Neuronal stem cell (in vitro differentiated cells): Measurements from ENCODE around the gene CAST.

Experiments
- DNase-seq: peaks from one replicate; pipeline ENCODE4 v3.0.0-alpha.2; 2013; ENCODE audit warnings: low spot score
- H2AFZ ChIP-seq: one replicate; pipeline ENCODE4 v1.6.1; 2013; ENCODE audit warnings: mild to moderate bottlenecking, low read length, inconsistent platforms
- H2AK5ac ChIP-seq: 2 replicates; pipeline ENCODE4 v1.6.1; 2013; ENCODE audit warnings: low read depth, mild to moderate bottlenecking, inconsistent platforms, low read length, moderate library complexity, mixed read lengths
- H2BK120ac ChIP-seq: 2 replicates; pipeline ENCODE4 v1.6.1; 2013; ENCODE audit warnings: low read depth, mild to moderate bottlenecking, inconsistent platforms, low read length, moderate library complexity, mixed read lengths
- H2BK12ac ChIP-seq: one replicate; pipeline ENCODE4 v1.6.1; 2013; ENCODE audit warnings: low read length, inconsistent platforms
- H2BK15ac ChIP-seq: 2 replicates; pipeline ENCODE4 v1.6.1; 2013; ENCODE audit warnings: mild to moderate bottlenecking, low read length, inconsistent platforms, mixed read lengths
- H2BK5ac ChIP-seq: one replicate; pipeline ENCODE4 v1.6.1; 2013; ENCODE audit warnings: inconsistent platforms, mild to moderate bottlenecking, low read length, moderate library complexity
- H3K14ac ChIP-seq: one replicate; pipeline ENCODE4 v1.6.1; 2013; ENCODE audit warnings: low read length, inconsistent platforms
- H3K18ac ChIP-seq: 2 replicates; pipeline ENCODE4 v1.6.1; 2013; ENCODE audit warnings: low read length, inconsistent platforms
- H3K23ac ChIP-seq: 2 replicates; pipeline ENCODE4 v1.6.1; 2013; ENCODE audit warnings: low read depth, mild to moderate bottlenecking, mixed read lengths, low read length, inconsistent platforms; ENCODE audit not compliant: poor library complexity
- H3K27ac ChIP-seq: replicated peaks from 3 replicates; pipeline ENCODE4 v1.5.1; 2013; ENCODE audit warnings: low read length, inconsistent platforms
- H3K27me3 ChIP-seq, 3 experiments: 2 replicates each; pipeline ENCODE4 v1.6.1; 2013; ENCODE audit warnings: low read length in 3 of 3, mild to moderate bottlenecking in 2 of 3, inconsistent platforms in 1 of 3, low read depth in 1 of 3, mixed read lengths in 1 of 3, moderate library complexity in 1 of 3; ENCODE audit not compliant: control insufficient read depth in 3 of 3, insufficient read depth in 3 of 3
- H3K36me3 ChIP-seq, 2 donors: replicated peaks in 1 of 2; 2 replicates each; pipeline ENCODE4 v1.6.1; 2013; ENCODE audit warnings: low read length in 2 of 2; ENCODE audit not compliant: control insufficient read depth in 2 of 2, insufficient read depth in 2 of 2
- H3K4ac ChIP-seq: 2 replicates; pipeline ENCODE4 v1.6.1; 2013; ENCODE audit warnings: inconsistent platforms, mild to moderate bottlenecking, low read length, moderate library complexity
- H3K4me1 ChIP-seq, 2 donors: 1 replicate in 1 of 2; 2 replicates in 1 of 2; pipeline ENCODE4 v1.6.1; 2013; ENCODE audit warnings: low read length in 2 of 2, low read depth in 1 of 2; ENCODE audit not compliant: control insufficient read depth in 2 of 2, insufficient read depth in 1 of 2
- H3K4me2 ChIP-seq: one replicate; pipeline ENCODE4 v1.6.1; 2013; ENCODE audit warnings: mild to moderate bottlenecking, low read length, inconsistent platforms; ENCODE audit not compliant: insufficient read depth, poor library complexity, severe bottlenecking
- H3K4me3 ChIP-seq, 2 donors: 2 replicates each; pipeline ENCODE4 v1.5.1; 2013; ENCODE audit warnings: low read length in 2 of 2, mild to moderate bottlenecking in 2 of 2, inconsistent platforms in 1 of 2, moderate library complexity in 1 of 2
- H3K79me1 ChIP-seq: one replicate; pipeline ENCODE4 v1.6.1; 2013; ENCODE audit warnings: low read depth, mild to moderate bottlenecking, inconsistent platforms, low read length, moderate library complexity
- H3K9ac ChIP-seq: one replicate; pipeline ENCODE4 v1.6.1; 2013; ENCODE audit warnings: mild to moderate bottlenecking, low read depth, low read length, inconsistent platforms; ENCODE audit not compliant: poor library complexity
- H3K9me3 ChIP-seq, 2 donors: replicated peaks in 1 of 2; 2 replicates each; pipeline versions ENCODE3 to v1.6.1; 2013; ENCODE audit warnings: low read length in 2 of 2, mild to moderate bottlenecking in 2 of 2, inconsistent platforms in 1 of 2, low read depth in 1 of 2, mixed read lengths in 1 of 2, moderate library complexity in 1 of 2; ENCODE audit not compliant: control insufficient read depth in 2 of 2, insufficient read depth in 1 of 2
- H4K8ac ChIP-seq: one replicate; pipeline ENCODE4 v1.6.1; 2013; ENCODE audit warnings: low read depth, mild to moderate bottlenecking, inconsistent platforms, low read length, moderate library complexity
- H4K91ac ChIP-seq: one replicate; pipeline ENCODE4 v1.6.1; 2013; ENCODE audit warnings: low read length, low read depth, mild to moderate bottlenecking, inconsistent platforms; ENCODE audit not compliant: poor library complexity
- WGBS, 2 donors: extraction: QIAGEN DNeasy Blood & Tissue Kit; methylation state at CpG; one replicate each; pipeline ENCODE4 v1.1.7; 2013; ENCODE audit warnings: missing lambda C conversion rate in 2 of 2, mixed read lengths in 1 of 2; ENCODE audit not compliant: insufficient read length in 2 of 2, insufficient replicate concordance in 1 of 2; ENCODE audit errors: extremely low coverage in 2 of 2; 5-methylcytosine and 5-hydroxymethylcytosine counted together

CAST gene

DNA sequence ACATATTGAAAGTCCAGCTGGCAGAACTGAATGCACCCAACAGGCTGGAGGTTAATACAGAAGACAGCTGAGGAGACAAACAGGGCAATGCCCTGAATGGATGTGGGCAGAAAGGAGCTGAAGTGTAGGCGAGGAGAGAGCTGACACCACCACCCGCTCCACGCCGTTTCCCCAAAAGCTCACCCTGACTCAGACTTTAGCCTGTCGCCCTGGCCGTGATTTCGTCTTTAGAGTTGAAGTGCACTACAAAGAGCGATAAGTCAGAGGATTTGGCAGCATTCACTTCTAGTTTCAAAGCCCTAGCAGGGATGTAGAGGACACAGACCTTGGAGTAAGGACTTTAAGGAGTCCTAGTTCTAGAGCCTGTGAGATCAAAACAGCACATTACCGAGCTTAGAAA, 147.7 kb downstream of the CAST start:
- Histone ChIP-seq H3K36me3 (no peaks in the 10 kb centered on the region), H3K9me3 (no peaks in the 10 kb centered on the region), H3K27ac (no peak overlapping the region), H2AFZ (no peak overlapping the region), H3K4ac (no peak overlapping the region), H2BK120ac (no peak overlapping the region), H4K8ac (no peak overlapping the region), H4K91ac (no peak overlapping the region), H2BK5ac (no peak overlapping the region), H3K4me1 (peaks cover 4 to 6% of the 10 kb centered on the region in 2 donors), H3K79me1 (no peaks in the 10 kb centered on the region), H3K18ac (no peak overlapping the region), H3K4me2 (no peak overlapping the region), H3K4me3 (no peak overlapping the region), H2BK15ac (no peak overlapping the region), H2BK12ac (peak overlapping the region; percentile 75), H2AK5ac (no peak overlapping the region), H3K14ac (no peak overlapping the region), H3K27me3 (no peaks in the 10 kb centered on the region), H3K9ac (no peak overlapping the region), H3K23ac (no peak overlapping the region)
- WGBS, 2 donors, result no CpG with 5 or more reads among the region's 9 CpGs
- no peak for DNase-seq

DNA sequence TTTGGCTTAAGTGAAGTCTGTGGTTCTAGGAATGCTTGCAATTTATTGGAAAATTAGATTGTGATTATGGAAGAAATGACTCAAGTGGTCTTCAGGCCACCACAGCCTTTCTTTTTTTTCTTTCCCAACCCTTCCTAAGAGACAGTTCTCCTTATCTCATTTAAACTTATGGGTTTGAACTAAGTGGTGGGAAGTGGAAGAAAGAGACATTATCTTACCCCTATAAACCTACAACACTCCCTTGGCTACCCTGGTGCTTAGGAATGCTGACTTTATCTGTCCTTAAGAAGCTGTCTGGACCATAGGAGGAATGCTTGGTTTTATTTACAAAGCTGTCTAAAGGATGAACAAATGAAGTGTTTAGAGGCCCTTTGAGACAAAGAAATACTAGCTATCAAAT, 150.7 kb downstream of the CAST start:
- no peak for DNase-seq
- Histone ChIP-seq H3K27me3 (no peaks in the 10 kb centered on the region), H3K18ac (no peak overlapping the region), H2BK15ac (no peak overlapping the region), H3K79me1 (no peaks in the 10 kb centered on the region), H2BK5ac (no peak overlapping the region), H2AFZ (no peak overlapping the region), H2BK120ac (no peak overlapping the region), H2AK5ac (no peak overlapping the region), H2BK12ac (no peak overlapping the region), H3K4me3 (no peak overlapping the region), H3K27ac (no peak overlapping the region), H4K91ac (no peak overlapping the region), H3K4ac (no peak overlapping the region), H3K9ac (no peak overlapping the region), H3K23ac (no peak overlapping the region), H3K36me3 (no peaks in the 10 kb centered on the region), H3K4me2 (no peak overlapping the region), H3K14ac (no peak overlapping the region), H4K8ac (no peak overlapping the region), H3K9me3 (no peaks in the 10 kb centered on the region), H3K4me1 (peaks cover 0 to 4% of the 10 kb centered on the region in 2 donors)

DNA sequence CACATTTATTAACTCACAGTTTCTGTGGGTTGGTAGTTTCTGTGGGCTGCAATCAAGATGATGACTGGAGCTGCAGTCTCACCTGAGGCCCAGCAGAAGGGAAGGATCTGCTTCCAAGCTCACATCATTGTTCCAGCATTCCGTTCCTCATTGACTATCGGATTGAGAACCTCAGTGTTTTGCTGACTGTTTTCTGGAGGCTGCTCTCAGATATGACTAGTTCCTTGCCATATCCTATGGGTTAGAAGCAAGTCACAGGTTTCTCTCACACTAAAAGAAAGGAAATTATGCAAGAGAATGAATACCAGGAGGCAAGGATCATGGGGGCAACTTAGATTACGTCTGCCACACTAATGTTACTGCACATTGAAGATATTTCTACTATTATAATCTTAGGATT, 151.9 kb downstream of the CAST start:
- no CpG with 5 or more reads among the region's 3 CpGs for WGBS, 2 donors

GRCh38 chr5:96816411-96816939, 154.3 kb downstream of the CAST start:
- DNase-seq, result no peak
- H3K23ac ChIP-seq, result no peak overlapping the region
- H2BK12ac ChIP-seq, result no peak overlapping the region
- peaks cover 0 to 6% of the 10 kb centered on the region in 2 donors for H3K4me1 ChIP-seq
- no peak overlapping the region for H3K18ac ChIP-seq
- no CpG with 5 or more reads among the region's 6 CpGs for WGBS, 2 donors
- no peak overlapping the region for H3K4me2 ChIP-seq
- no peak overlapping the region for H3K9ac ChIP-seq
- no peak overlapping the region for H4K8ac ChIP-seq
- no peak overlapping the region for H3K4ac ChIP-seq
- H3K27ac ChIP-seq, result no peak overlapping the region
- peak overlapping the region; percentile 26 for H2AFZ ChIP-seq
- H3K27me3 ChIP-seq, result no peaks in the 10 kb centered on the region
- H2BK15ac ChIP-seq, result no peak overlapping the region
- H3K36me3 ChIP-seq, result no peaks in the 10 kb centered on the region
- no peak overlapping the region for H2BK120ac ChIP-seq
- no peak overlapping the region for H2BK5ac ChIP-seq
- H3K14ac ChIP-seq, result no peak overlapping the region
- no peaks in the 10 kb centered on the region for H3K9me3 ChIP-seq
- H2AK5ac ChIP-seq, result no peak overlapping the region
- no peak overlapping the region for H4K91ac ChIP-seq
- no peaks in the 10 kb centered on the region for H3K79me1 ChIP-seq
- no peak overlapping the region for H3K4me3 ChIP-seq

More for the DNA sequence above, 151.9 kb downstream of the CAST start:
- Histone ChIP-seq H3K9ac (no peak overlapping the region), H3K4me2 (no peak overlapping the region), H3K4ac (no peak overlapping the region), H2BK12ac (no peak overlapping the region), H3K27me3 (no peaks in the 10 kb centered on the region), H2BK5ac (no peak overlapping the region), H2BK15ac (no peak overlapping the region), H2AK5ac (no peak overlapping the region), H3K36me3 (no peaks in the 10 kb centered on the region), H2AFZ (no peak overlapping the region), H3K23ac (no peak overlapping the region), H3K14ac (no peak overlapping the region), H2BK120ac (no peak overlapping the region), H4K91ac (no peak overlapping the region), H3K9me3 (no peaks in the 10 kb centered on the region), H3K79me1 (no peaks in the 10 kb centered on the region), H3K27ac (no peak overlapping the region), H3K18ac (no peak overlapping the region), H4K8ac (no peak overlapping the region), H3K4me3 (no peak overlapping the region), H3K4me1 (peaks cover 0 to 2% of the 10 kb centered on the region in 2 donors)
- no peak for DNase-seq
